NCI-H510A (cell line): ENCODE results near the gene NTN5.
"Not testable (repeated sequence)": the region's sequence is repeated elsewhere in the genome, so short reads cannot be mapped to it uniquely, and the experiment has no call there.

Experiments used
- DNase-seq: peaks from one replicate; lab custom pipeline; 2025; lab: John Stamatoyannopoulos, UW

NTN5 gene, protein sequence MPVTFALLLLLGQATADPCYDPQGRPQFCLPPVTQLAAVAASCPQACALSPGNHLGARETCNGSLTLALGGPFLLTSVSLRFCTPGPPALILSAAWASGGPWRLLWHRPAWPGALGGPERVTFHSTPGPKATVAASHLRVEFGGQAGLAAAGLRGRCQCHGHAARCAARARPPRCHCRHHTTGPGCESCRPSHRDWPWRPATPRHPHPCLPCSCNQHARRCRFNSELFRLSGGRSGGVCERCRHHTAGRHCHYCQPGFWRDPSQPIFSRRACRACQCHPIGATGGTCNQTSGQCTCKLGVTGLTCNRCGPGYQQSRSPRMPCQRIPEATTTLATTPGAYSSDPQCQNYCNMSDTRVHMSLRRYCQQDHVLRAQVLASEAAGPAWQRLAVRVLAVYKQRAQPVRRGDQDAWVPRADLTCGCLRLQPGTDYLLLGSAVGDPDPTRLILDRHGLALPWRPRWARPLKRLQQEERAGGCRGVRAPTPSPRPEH

DNA sequence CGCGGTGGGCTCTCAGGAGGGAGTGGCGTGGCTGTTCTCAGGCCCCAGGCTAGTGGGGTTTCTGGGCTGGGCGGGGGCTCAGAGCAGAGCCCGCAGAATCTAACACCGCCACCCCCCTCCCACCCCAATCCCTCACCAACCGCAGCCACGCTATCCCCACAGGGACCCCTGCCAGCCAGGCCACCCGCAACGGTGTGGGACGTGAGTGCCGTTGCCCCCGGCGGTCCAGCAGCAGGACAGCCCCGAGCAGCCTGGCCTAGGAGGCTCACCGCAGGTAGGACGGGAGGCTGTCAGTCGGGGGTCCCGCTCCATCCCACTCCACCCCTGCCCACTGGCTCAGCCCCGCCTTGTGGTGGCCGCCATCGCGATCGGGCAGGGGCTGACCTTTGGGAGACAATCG, at the start of gene NTN5:
Gene NTN5, minus strand, starts transcription at position 24 of the 400 bp plus-strand sequence. CDS start 2,031 bp downstream, outside the sequence.
- no peak for DNase-seq

GRCh38 chr19:48722196-48722708, 49.4 kb upstream of the NTN5 start:
- DNase-seq, result no peak

- DNase-seq, result peak; percentile 97
Observed at GRCh38 chr19:48720613-48721296, 47.9 kb upstream of the NTN5 start.

- no peak for DNase-seq
Observed at GRCh38 chr19:48720251-48720612, 47.4 kb upstream of the NTN5 start.

DNA sequence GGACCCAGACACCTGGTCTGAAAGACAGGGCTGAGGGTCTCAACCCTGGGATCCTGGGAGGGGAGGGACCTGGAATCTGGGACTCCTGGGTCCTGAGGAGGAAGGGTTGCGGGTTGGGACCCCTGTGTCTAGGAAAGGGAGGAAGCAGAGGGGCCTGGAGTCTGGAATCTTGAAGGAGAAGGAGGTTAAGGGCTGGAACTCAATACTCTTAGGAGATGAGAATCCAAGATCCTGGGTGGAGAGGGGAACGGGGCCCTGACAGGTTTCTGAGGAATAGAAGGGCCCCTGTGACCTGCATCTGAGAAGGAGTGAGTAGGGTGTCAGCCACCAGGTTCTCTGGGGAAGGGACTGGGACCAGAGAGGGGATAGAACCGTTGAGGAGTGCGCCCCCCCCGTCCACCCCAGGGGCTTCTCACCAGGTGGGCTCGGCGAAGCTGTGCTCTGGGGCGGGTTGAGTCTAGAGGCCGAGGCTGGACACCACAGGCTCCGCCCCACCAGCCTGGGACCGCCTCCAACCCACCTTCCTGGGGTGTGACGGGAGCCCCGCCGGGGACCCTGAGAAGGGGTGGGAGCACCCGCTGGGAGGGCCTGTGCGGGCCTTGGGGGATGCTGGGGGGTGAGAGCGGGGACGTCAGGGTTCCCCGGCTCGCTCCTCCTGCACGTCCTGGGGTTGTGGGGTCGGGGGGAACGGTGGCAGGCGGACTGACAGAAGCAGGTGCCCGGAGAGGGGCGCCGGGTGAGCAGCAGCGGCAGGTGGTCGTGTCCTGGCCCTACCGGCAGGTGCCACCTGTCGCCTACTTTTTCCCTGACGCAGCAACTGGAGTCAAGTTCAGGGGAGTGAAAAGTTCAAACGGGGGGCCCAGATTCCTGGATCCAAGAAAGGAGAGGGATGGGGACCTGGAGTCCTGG, 46.7 kb upstream of the NTN5 start, which contains the start of gene MAMSTR:
Gene MAMSTR, minus strand, starts transcription at position 463 of the 909 bp plus-strand sequence. CDS start 694 bp downstream, outside the sequence.
- no peak for DNase-seq

DNA sequence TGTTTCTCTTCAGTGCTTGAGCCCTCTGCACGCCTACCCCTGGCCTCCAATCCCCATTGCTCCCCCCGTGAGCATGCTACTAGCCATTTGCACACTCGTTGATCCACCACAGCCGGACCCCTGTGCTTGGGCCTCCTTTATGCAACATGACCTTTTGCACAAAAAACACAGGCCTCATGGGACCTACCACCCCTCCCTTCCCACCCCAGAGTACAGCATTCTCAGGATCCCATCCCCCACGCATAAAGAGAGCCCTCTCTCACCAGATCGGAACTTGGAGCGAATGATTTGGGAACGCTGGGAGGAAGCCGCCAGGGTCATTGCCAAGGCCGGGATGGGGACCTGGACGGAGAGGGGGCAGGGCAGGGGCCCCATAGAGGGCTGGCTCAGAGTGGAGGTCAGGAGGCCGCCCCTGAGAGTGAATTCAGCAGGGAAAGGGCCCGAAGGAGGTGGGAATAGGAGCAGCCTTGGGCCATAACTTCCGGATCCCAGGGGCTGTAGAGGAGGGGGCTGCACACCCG, 46.0 kb upstream of the NTN5 start:
- DNase-seq, result no peak

DNA sequence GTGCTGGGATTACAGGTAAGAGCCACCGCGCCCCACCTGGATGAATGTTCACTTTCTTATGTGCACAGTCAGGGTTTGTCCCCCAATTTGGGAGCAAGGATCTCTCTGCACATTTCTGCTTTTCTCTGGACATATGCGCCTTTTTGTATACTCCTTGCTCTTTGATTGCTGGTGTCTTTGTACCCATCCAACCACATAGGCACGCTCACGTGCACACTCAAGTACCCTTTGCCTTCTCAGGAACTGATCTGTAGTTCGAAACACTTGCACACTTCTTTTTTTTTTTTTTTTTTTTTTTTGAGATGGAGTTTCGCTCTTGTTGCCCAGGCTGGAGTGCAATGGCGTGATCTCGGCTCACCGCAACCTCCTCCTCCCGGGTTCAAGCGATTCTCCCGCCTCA, 45.3 kb upstream of the NTN5 start:
- not testable (repeated sequence) for DNase-seq

GRCh38 chr19:48716562-48717291, 43.9 kb upstream of the NTN5 start:
- DNase-seq, result peak; percentile 50

GRCh38 chr19:48715681-48716171, 42.9 kb upstream of the NTN5 start:
- no peak for DNase-seq

DNA sequence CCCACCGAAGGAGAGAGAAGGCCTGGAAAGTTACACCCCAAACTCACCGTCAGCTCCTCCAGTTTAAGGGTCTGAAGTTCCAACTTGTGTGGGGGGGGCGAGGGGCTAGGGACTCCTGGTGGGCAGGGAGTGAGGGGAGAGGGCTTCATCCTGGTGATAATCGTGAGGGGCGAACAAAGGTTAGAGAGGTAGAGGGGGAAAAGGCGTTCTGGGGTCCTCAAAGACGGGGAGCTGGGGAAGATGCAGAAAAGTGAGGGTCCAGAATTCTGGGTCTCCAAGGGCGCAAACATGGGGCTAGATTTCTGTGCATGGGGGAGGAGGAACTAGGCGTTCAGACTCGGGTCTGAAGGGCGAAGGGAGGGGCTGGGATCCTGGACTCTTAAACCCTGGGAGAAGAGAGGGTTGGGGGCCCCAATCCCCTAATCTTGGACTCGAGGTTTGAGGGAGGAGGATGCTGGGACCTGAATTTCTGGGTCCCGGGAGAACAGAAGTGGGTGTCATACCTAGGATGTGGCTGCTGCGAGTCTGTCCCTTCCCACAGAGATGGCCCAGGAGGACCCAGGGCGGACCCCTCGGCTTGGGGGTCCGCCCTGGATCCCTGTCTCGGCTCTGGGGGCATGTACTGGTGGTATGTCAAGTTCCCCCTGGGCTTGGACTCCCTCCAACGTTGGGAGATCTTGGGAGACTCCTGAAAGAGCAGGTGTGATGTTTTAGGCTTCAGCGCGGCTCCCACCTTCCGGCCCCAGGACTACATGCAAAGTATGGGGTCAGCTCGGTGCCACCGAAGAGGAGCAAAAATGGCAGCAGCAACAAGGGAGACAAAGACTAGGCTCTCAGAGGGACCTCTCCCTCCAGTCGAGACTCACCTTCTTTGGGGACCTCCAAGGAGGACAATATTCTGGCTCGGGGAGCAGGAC, 42.2 kb upstream of the NTN5 start:
- DNase-seq, result no peak

GRCh38 chr19:48713864-48714755, 41.3 kb upstream of the NTN5 start:
- DNase-seq, result peak; percentile 99

- peak; percentile 68 for DNase-seq
Observed at GRCh38 chr19:48713041-48713863, 40.4 kb upstream of the NTN5 start.

DNA sequence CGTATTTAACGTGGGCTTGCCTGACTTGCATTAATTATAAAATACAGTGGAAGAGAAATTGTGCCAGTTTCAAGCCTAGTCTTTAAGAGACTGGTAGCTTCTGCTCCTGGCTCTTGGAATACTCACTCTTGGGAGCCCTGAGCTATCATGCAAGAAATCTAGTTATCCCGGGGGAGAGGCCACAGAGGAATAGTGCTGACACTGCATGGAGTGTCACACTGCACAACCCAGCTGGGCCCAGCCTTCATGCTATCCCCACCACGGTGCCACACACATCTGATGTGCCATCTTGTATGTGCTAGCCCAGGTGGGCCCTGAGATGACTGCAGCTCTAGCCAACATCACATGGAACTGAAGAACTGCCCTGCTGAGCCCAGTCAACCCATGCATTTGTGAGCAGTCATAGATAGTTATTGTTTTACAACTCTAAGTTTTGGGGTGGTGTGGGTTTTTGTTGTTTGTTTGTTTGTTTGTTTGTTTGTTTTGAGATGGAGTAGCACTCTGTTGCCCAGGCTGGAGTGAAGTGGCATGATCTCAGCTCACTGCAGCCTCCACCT, 38.4 kb upstream of the NTN5 start:
- no peak for DNase-seq

DNA sequence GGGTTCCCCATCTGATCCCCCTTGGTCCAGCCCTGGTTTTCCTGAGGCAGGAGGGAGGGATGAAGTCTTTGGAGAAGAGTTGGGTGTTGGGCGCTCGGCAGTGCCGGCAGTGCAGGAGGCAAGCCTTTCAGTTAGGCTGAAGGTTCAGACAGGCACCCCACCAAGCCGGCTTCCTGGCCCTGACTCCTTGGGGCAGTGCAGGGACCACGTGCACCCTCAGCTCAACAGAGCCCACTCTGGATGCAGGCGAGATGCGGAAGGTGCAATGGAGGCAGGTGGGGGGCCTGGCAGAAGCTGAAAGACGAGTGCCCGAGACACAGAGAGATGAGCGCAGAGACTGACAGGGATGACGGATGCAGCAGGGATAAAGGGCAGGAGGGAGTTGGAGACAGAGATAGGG, 35.7 kb upstream of the NTN5 start:
- DNase-seq, result no peak

DNA sequence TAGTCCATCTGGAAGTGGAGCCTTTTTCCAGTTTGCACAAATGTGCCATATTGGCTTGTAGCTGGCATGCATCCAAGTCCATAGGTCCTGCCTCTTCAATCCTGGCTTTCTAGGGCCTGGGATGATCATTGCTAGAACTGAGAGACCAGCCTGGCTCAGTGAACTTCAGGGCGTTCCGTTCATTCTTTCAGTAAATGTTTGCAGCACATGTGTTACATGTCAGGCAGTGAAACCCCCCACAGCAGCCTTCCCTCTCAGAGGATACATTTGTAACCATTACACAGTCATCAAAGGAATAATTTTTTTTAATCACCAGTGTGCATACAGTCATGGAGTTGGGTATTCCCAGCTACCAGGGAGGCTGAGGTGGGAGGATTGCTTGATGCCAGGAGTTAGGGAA, 32.6 kb upstream of the NTN5 start:
- DNase-seq, result no peak

DNA sequence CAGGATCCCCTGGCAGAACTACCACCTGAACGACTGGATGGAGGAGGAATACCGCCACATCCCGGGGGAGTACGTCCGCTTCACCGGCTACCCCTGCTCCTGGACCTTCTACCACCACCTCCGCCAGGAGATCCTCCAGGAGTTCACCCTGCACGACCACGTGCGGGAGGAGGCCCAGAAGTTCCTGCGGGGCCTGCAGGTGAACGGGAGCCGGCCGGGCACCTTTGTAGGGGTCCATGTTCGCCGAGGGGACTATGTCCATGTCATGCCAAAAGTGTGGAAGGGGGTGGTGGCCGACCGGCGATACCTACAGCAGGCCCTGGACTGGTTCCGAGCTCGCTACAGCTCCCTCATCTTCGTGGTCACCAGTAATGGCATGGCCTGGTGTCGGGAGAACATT, 30.5 kb upstream of the NTN5 start:
- DNase-seq, result no peak

DNA sequence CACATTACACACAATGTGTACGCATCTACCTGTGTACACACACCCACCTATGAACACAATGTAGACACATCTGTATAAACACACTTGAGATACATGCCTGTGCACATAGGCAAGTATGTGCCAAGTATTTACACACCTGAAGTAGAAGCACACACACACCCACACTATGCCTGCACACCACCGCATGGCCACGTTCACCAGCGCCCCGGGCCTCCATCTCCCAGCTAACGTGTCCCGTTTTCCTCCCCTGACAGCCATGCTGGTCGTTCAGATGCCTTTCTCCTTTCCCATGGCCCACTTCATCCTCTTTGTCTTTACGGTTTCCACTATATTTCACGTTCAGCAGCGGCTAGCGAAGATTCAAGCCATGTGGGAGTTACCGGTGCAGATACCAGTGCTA, 29.9 kb upstream of the NTN5 start:
- DNase-seq, result no peak
